HepG2 (cell line): ENCODE data around the gene CHL1. TPM values are rescaled to one million over a fixed set of nuclear protein-coding genes. Genes with fewer than 3 reads are reported as not detected.

Source experiments
- ATAC-seq: fragments of 200-7000 bp; cut with Tn5 transposase; 3 replicates; pipeline ENCODE4 v1.9.1; 2020; ENCODE audit warnings: mild to moderate bottlenecking, moderate library complexity
- BruUV-seq: library from RNA; stranded (reverse); fragments of 400-500 nt; replicated peaks from 2 replicates; lab custom pipeline; 2021; lab: Mats Ljungman, UMichigan
- CTCF ChIA-PET: fragments of 300-600 bp; formaldehyde crosslinking; extraction: SDS; loops from one replicate; lab custom pipeline; 2021; ENCODE audit warnings: low total read pairs, inconsistent platforms, low intra/inter-chr PET ratio; lab: Yijun Ruan, JAX
- POLR2A ChIA-PET: fragments of 350-600 bp; sonication (Branson Sonifier 250); formaldehyde crosslinking; loops from one replicate; lab custom pipeline; 2020; ENCODE audit warnings: antibody characterized with exemption, inconsistent platforms; lab: Yijun Ruan, JAX
- DNase-seq: peaks from one replicate; pipeline ENCODE4 v3.0.0-alpha.2; 2015; ENCODE audit warnings: low spot score
- FAIRE-seq: peaks from 3 replicates; lab custom pipeline; 2011; peaks lifted over from hg19 to GRCh38; lab: Jason Lieb, UNC
- H2AFZ ChIP-seq: one replicate; pipeline ENCODE4 v1.6.1; 2011; ENCODE audit warnings: low read length, inconsistent platforms
- H3K27ac ChIP-seq: fragments of 300-600 bp; 3 replicates; pipeline ENCODE4 v1.8.0; 2011; ENCODE audit warnings: mixed run types, mild to moderate bottlenecking, mixed read lengths, low read length, inconsistent platforms; ENCODE audit not compliant: insufficient read depth; ENCODE audit errors: extremely low read length
- H3K27me3 ChIP-seq, 2 experiments: fragments of 200-600 bp in 1 of 2; 2 replicates in 1 of 2; 3 replicates in 1 of 2; pipeline versions ENCODE4 v1.6.0 to v1.8.0; 2011; ENCODE audit warnings: low read length in 2 of 2, mild to moderate bottlenecking in 2 of 2, moderate library complexity in 2 of 2, inconsistent platforms in 1 of 2; ENCODE audit not compliant: insufficient read depth in 2 of 2, control insufficient read depth in 1 of 2
- H3K36me3 ChIP-seq, 2 experiments: fragments of 200-600 bp in 1 of 2; replicated peaks in 1 of 2; 2 replicates in 1 of 2; 3 replicates in 1 of 2; pipeline versions ENCODE4 v1.5.1 to v1.8.0; 2011; ENCODE audit warnings: low read length in 2 of 2, inconsistent platforms in 1 of 2; ENCODE audit not compliant: insufficient read depth in 2 of 2, control insufficient read depth in 1 of 2
- H3K4me1 ChIP-seq: 2 replicates; pipeline ENCODE4 v1.5.1; 2012; ENCODE audit warnings: low read length, inconsistent platforms; ENCODE audit not compliant: insufficient read depth
- H3K4me2 ChIP-seq: 2 replicates; pipeline ENCODE4 v1.6.0; 2011; ENCODE audit warnings: low read depth, low read length, inconsistent platforms
- H3K4me3 ChIP-seq, 3 experiments: fragments of 200-600 bp in 1 of 3; sonication (generic), shearing (Covaris generic) in 1 of 3; replicated peaks in 1 of 3; 2 replicates each; pipeline ENCODE4 v1.5.1; 2011 to 2016; ENCODE audit warnings: low read length in 3 of 3, inconsistent platforms in 2 of 3, low read depth in 2 of 3, mild to moderate bottlenecking in 2 of 3, control low read depth in 1 of 3, mixed read lengths in 1 of 3; ENCODE audit not compliant: insufficient read depth in 1 of 3
- H3K79me2 ChIP-seq: one replicate; pipeline ENCODE4 v1.6.1; 2011; ENCODE audit warnings: low read length, inconsistent platforms; ENCODE audit not compliant: insufficient read depth
- H3K9ac ChIP-seq: 2 replicates; pipeline ENCODE4 v1.6.0; 2011; ENCODE audit warnings: mild to moderate bottlenecking, low read depth, low read length, inconsistent platforms; ENCODE audit not compliant: insufficient read depth
- H3K9me3 ChIP-seq: 2 replicates; pipeline ENCODE4 v1.5.1; 2012; ENCODE audit warnings: mild to moderate bottlenecking, low read length
- H4K20me1 ChIP-seq: 2 replicates; pipeline ENCODE4 v1.6.0; 2011; ENCODE audit warnings: inconsistent platforms, mild to moderate bottlenecking, low read length, moderate library complexity; ENCODE audit not compliant: insufficient read depth
- AHR ChIP-seq: IDR thresholded peaks from 2 replicates; pipeline ENCODE4 v1.6.1; 2018; ENCODE audit warnings: missing genetic modification reagents, missing compliant biosample characterization
- CHCHD3 ChIP-seq: sonication (generic); formaldehyde crosslinking; IDR thresholded peaks from 2 replicates; pipeline ENCODE4 v1.8.0; 2022; ENCODE audit warnings: mild to moderate bottlenecking, missing genetic modification reagents, moderate library complexity
- REPIN1 ChIP-seq: sonication (generic); formaldehyde crosslinking; IDR thresholded peaks from 2 replicates; pipeline ENCODE4 v1.8.0; 2022; ENCODE audit warnings: missing genetic modification reagents, low read depth, mild to moderate bottlenecking, borderline replicate concordance
- SMARCE1 ChIP-seq: fragments of 450-650 bp; IDR thresholded peaks from 2 replicates; pipeline ENCODE4 v1.6.1; 2017; ENCODE audit warnings: borderline replicate concordance
- SP1 ChIP-seq, 2 experiments: fragments of 450-650 bp in 1 of 2; sonication (generic) in 1 of 2; formaldehyde crosslinking in 1 of 2; IDR thresholded peaks; 2 replicates each; pipeline versions ENCODE4 v1.4.0 to v1.6.1; 2016 to 2020; ENCODE audit warnings: missing genetic modification reagents in 1 of 2
- TCF12 ChIP-seq, 2 experiments: fragments of 450-650 bp in 1 of 2; sonication (generic) in 1 of 2; formaldehyde crosslinking in 1 of 2; IDR thresholded peaks; 2 replicates each; pipeline versions ENCODE4 v1.6.1 to v1.8.0; 2017 to 2022; ENCODE audit warnings: antibody characterized with exemption in 1 of 2, mild to moderate bottlenecking in 1 of 2, missing genetic modification reagents in 1 of 2, moderate library complexity in 1 of 2
- ZC3H13 ChIP-seq: sonication (generic); formaldehyde crosslinking; IDR thresholded peaks from 2 replicates; pipeline ENCODE4 v1.8.1; 2023; ENCODE audit warnings: mild to moderate bottlenecking, missing genetic modification reagents, moderate library complexity
- ZNF3 ChIP-seq: IDR thresholded peaks from 2 replicates; pipeline ENCODE4 v1.7.0; 2017; ENCODE audit warnings: inconsistent platforms
- ZNF543 ChIP-seq: sonication (generic); formaldehyde crosslinking; IDR thresholded peaks from 2 replicates; pipeline ENCODE4 v1.4.0; 2020; ENCODE audit warnings: mild to moderate bottlenecking, missing genetic modification reagents
- ZNF761 ChIP-seq: sonication (generic); formaldehyde crosslinking; conservative IDR thresholded peaks from 2 replicates; pipeline ENCODE4 v1.4.0; 2020; ENCODE audit warnings: mild to moderate bottlenecking, missing genetic modification reagents
- ZNF878 ChIP-seq: sonication (generic); formaldehyde crosslinking; IDR thresholded peaks from 2 replicates; pipeline ENCODE4 v1.8.1; 2023; ENCODE audit warnings: mild to moderate bottlenecking, missing genetic modification reagents, moderate library complexity
- WGBS: methylation state at CpG from one replicate; pipeline ENCODE4 v1.1.6; 2017; ENCODE audit warnings: low lambda C conversion rate; 5-methylcytosine and 5-hydroxymethylcytosine counted together
- in situ Hi-C: cut with HindIII; loops from 2 replicates; pipeline ENCODE4 v1.10.0; 2017; ENCODE audit warnings: low pct_unique_long_range_greater_than_20kb; ENCODE audit not compliant: extremely low pct_ligation_motif_present
- intact Hi-C: fragments of 100-400 bp; cut with micrococcal nuclease; formaldehyde crosslinking; loops from one replicate; pipeline ENCODE4 v1.10.0; 2022; ENCODE audit not compliant: unreplicated experiment
- polyA plus RNA-seq, 8 experiments: library from polyadenylated mRNA; depleted of rRNA in 3 of 8; stranded (reverse) in 7 of 8; unstranded in 1 of 8; fragments of >200 nt; fragmentation: Illumina TruSeq in 4 of 8; extraction: Trizol in 4 of 8; gene quantifications; 2 replicates each; pipeline versions ENCODE4 v1.2.1 to v1.2.3, GENCODE V29; 2011 to 2016; ENCODE audit warnings: low read depth in 4 of 8, missing spikeins in 1 of 8, mixed read lengths in 1 of 8; ENCODE audit not compliant: insufficient read depth in 1 of 8
- total RNA-seq, 5 experiments: library from RNA; depleted of rRNA; stranded (reverse); fragments of >200 nt; fragmentation: Illumina TruSeq; extraction: Trizol; gene quantifications; 2 replicates each; pipeline ENCODE4 v1.2.3, GENCODE V29; 2016; ENCODE audit warnings: low read depth in 1 of 5
- TF ChIP-seq, protein P1 (sequence below): sonication (generic); formaldehyde crosslinking; IDR thresholded peaks from 2 replicates; pipeline ENCODE4 v1.8.1; 2023; ENCODE audit warnings: missing genetic modification reagents, inconsistent platforms, borderline replicate concordance

CHL1 gene
- total and polyA plus RNA-seq, 2 of the 13 experiments (the other 11 are each of a cell fraction or from before 2014, with no cell fraction given) = not detected

DNA sequence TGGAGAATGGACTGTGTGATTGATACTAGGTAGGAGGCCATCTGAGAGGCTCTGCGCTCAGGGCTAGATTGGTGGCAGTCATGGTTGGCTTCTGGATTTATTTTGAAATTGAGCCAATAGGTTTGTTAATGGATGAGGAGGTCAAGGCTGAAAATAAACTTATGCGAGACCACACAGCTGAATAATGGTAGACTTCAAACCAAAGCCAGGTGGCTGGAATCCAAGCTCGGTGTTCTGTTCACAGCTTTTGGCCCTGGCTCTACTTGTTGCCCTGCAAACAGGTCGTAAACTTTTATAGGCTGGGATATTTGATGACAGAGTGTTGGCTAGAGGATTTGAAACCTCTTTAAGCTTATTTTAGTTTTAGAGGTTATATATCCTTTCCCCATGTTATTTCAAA lies 160.4 kb downstream of the CHL1 start:
- FAIRE-seq (no peak), DNase-seq (no peak), ATAC-seq (no peak)
- WGBS = 35% methylated on average over 4 of the region's 4 CpGs
- Histone ChIP-seq H2AFZ (no peak overlapping the region), H3K36me3 (no peaks in the 10 kb centered on the region), H3K27me3 (no peaks in the 10 kb centered on the region), H3K4me2 (no peak overlapping the region), H3K9me3 (peaks cover 4% of the 10 kb centered on the region; the same call in 1 of the 2 replicates), H3K27ac (no peak overlapping the region), H3K9ac (no peak overlapping the region), H3K4me3 (no peak overlapping the region), H4K20me1 (no peaks in the 10 kb centered on the region), H3K79me2 (no peaks in the 10 kb centered on the region), H3K4me1 (no peaks in the 10 kb centered on the region)
- POLR2A ChIA-PET = no interaction called here
- CTCF ChIA-PET = no interaction called here
- in situ Hi-C loops = no loop called here
- intact Hi-C loops = no loop called here
- TF ChIP-seq ZNF761 (CRISPR knock-in tag) = no peak
- TF ChIP-seq, protein P1, sequence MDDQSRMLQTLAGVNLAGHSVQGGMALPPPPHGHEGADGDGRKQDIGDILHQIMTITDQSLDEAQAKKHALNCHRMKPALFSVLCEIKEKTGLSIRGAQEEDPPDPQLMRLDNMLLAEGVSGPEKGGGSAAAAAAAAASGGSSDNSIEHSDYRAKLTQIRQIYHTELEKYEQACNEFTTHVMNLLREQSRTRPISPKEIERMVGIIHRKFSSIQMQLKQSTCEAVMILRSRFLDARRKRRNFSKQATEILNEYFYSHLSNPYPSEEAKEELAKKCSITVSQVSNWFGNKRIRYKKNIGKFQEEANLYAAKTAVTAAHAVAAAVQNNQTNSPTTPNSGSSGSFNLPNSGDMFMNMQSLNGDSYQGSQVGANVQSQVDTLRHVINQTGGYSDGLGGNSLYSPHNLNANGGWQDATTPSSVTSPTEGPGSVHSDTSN (CRISPR knock-in tag) = no peak
- TF ChIP-seq SMARCE1 = no peak
- TF ChIP-seq AHR (CRISPR knock-in tag) = no peak
- TF ChIP-seq CHCHD3 (CRISPR knock-in tag) = no peak
- no peak for TF ChIP-seq ZC3H13 (CRISPR knock-in tag)
- no peak for TF ChIP-seq ZNF3
- TF ChIP-seq ZNF543 = no peak
- no peak for TF ChIP-seq REPIN1 (CRISPR knock-in tag)
- TF ChIP-seq TCF12 (IDR thresholded peaks at IDR 0.05) = no peak
- TF ChIP-seq TCF12 (CRISPR knock-in tag; IDR thresholded peaks at IDR 0.05) = no peak
- TF ChIP-seq ZNF878 (CRISPR knock-in tag) = no peak
- TF ChIP-seq SP1 (IDR thresholded peaks at IDR 0.05) = no peak
- no peak for TF ChIP-seq SP1 (CRISPR knock-in tag; IDR thresholded peaks at IDR 0.05)
- no TSS peak for BruUV-seq
